H9 (cell line): ENCODE measurements around the gene ZFP42. TPM values are rescaled to one million over a fixed set of nuclear protein-coding genes. Genes with fewer than 3 reads are reported as not detected.

Source experiments
- DNase-seq: peaks from one replicate; pipeline ENCODE4 v3.0.0-alpha.2; 2017
- H2AFZ ChIP-seq: one replicate; pipeline ENCODE4 v1.6.1; 2013; ENCODE audit warnings: mild to moderate bottlenecking, low read length, control low read depth, moderate library complexity
- H2AK5ac ChIP-seq: 2 replicates; pipeline ENCODE4 v1.6.1; 2013; ENCODE audit warnings: low read length, control low read depth, mixed read lengths; ENCODE audit not compliant: insufficient read length
- H2BK120ac ChIP-seq: one replicate; pipeline ENCODE4 v1.6.1; 2013; ENCODE audit warnings: low read depth, mild to moderate bottlenecking, low read length, control low read depth, inconsistent platforms; ENCODE audit not compliant: poor library complexity, severe bottlenecking
- H2BK12ac ChIP-seq: 2 replicates; pipeline ENCODE4 v1.6.1; 2013; ENCODE audit warnings: low read length, control low read depth, mixed read lengths, low read depth; ENCODE audit not compliant: insufficient read length
- H2BK15ac ChIP-seq: 2 replicates; pipeline ENCODE4 v1.6.1; 2013; ENCODE audit warnings: low read depth, low read length, control low read depth
- H2BK20ac ChIP-seq: one replicate; pipeline ENCODE4 v1.6.1; 2013; ENCODE audit warnings: low read depth, mild to moderate bottlenecking, low read length, control low read depth, inconsistent platforms; ENCODE audit not compliant: poor library complexity, severe bottlenecking
- H2BK5ac ChIP-seq: 2 replicates; pipeline ENCODE4 v1.6.1; 2013; ENCODE audit warnings: low read length, control low read depth, mixed read lengths; ENCODE audit not compliant: insufficient read length
- H3K14ac ChIP-seq: 2 replicates; pipeline ENCODE4 v1.6.1; 2013; ENCODE audit warnings: low read length, control low read depth; ENCODE audit not compliant: insufficient read depth
- H3K18ac ChIP-seq: 2 replicates; pipeline ENCODE4 v1.6.1; 2013; ENCODE audit warnings: low read depth, mild to moderate bottlenecking, mixed read lengths, low read length, control low read depth; ENCODE audit not compliant: insufficient read length
- H3K23ac ChIP-seq: 2 replicates; pipeline ENCODE4 v1.6.1; 2013; ENCODE audit warnings: low read length, control low read depth, mixed read lengths, low read depth; ENCODE audit not compliant: insufficient read length
- H3K23me2 ChIP-seq: 2 replicates; pipeline ENCODE4 v1.6.1; 2013; ENCODE audit warnings: low read depth, mild to moderate bottlenecking, mixed read lengths, low read length, control low read depth; ENCODE audit not compliant: insufficient read length, poor library complexity, severe bottlenecking
- H3K27ac ChIP-seq: 2 replicates; pipeline ENCODE4 v1.5.1; 2013; ENCODE audit warnings: low read length, control low read depth, mixed read lengths, low read depth; ENCODE audit not compliant: insufficient read length
- H3K27me3 ChIP-seq: 2 replicates; pipeline ENCODE4 v1.6.1; 2013; ENCODE audit warnings: low read length, control low read depth, inconsistent platforms; ENCODE audit not compliant: insufficient read depth
- H3K4ac ChIP-seq: 2 replicates; pipeline ENCODE4 v1.6.1; 2013; ENCODE audit warnings: low read depth, mild to moderate bottlenecking, control low read depth, inconsistent platforms, low read length, moderate library complexity
- H3K4me1 ChIP-seq: 2 replicates; pipeline ENCODE4 v1.6.1; 2013; ENCODE audit warnings: low read length, control low read depth, inconsistent platforms; ENCODE audit not compliant: insufficient read depth
- H3K4me2 ChIP-seq: 2 replicates; pipeline ENCODE4 v1.6.1; 2013; ENCODE audit warnings: low read length, control low read depth, mixed read lengths; ENCODE audit not compliant: insufficient read length, insufficient read depth
- H3K56ac ChIP-seq: 2 replicates; pipeline ENCODE4 v1.6.1; 2013; ENCODE audit warnings: low read depth, mild to moderate bottlenecking, mixed read lengths, low read length, control low read depth; ENCODE audit not compliant: insufficient read length
- H3K79me1 ChIP-seq: 2 replicates; pipeline ENCODE4 v1.6.1; 2013; ENCODE audit warnings: low read depth, mild to moderate bottlenecking, moderate library complexity, low read length, control low read depth, inconsistent platforms; ENCODE audit not compliant: insufficient read depth, poor library complexity, severe bottlenecking
- H3K79me2 ChIP-seq: 2 replicates; pipeline ENCODE4 v1.6.1; 2013; ENCODE audit warnings: low read length, control low read depth, inconsistent platforms; ENCODE audit not compliant: insufficient read depth
- H3K9ac ChIP-seq: 2 replicates; pipeline ENCODE4 v1.6.1; 2013; ENCODE audit warnings: low read length, control low read depth, mixed read lengths; ENCODE audit not compliant: insufficient read length; ENCODE audit errors: extremely low read depth
- H3K9me3 ChIP-seq: one replicate; pipeline ENCODE4 v1.6.1; 2013; ENCODE audit warnings: low read depth, low read length, inconsistent platforms; ENCODE audit not compliant: control insufficient read depth
- H3T11ph ChIP-seq: one replicate; pipeline ENCODE4 v1.6.1; 2013; ENCODE audit warnings: mild to moderate bottlenecking, low read length, control low read depth, inconsistent platforms
- H4K20me1 ChIP-seq: one replicate; pipeline ENCODE4 v1.6.1; 2013; ENCODE audit not compliant: control insufficient read depth, insufficient read length, insufficient read depth
- H4K5ac ChIP-seq: 2 replicates; pipeline ENCODE4 v1.6.1; 2013; ENCODE audit warnings: low read depth, mild to moderate bottlenecking, mixed read lengths, low read length, control low read depth; ENCODE audit not compliant: insufficient read length
- H4K8ac ChIP-seq: replicated peaks from 2 replicates; pipeline ENCODE4 v1.6.1; 2013; ENCODE audit warnings: low read length, control low read depth, mixed read lengths, low read depth; ENCODE audit not compliant: insufficient read length
- H4K91ac ChIP-seq: 2 replicates; pipeline ENCODE4 v1.6.1; 2013; ENCODE audit warnings: low read depth, mild to moderate bottlenecking, moderate library complexity, mixed read lengths, low read length, control low read depth; ENCODE audit not compliant: insufficient read length
- H3K27ac Mint-ChIP-seq, 3 experiments: 2 replicates in 2 of 3; 3 replicates in 1 of 3; pipeline ENCODE4 v1.8.0; 2020 to 2021; ENCODE audit warnings: mixed read lengths in 3 of 3, mild to moderate bottlenecking in 1 of 3, moderate library complexity in 1 of 3
- H3K27me3 Mint-ChIP-seq: 2 replicates; pipeline ENCODE4 v1.8.0; 2021; ENCODE audit warnings: low read depth, mild to moderate bottlenecking, moderate library complexity, mixed read lengths
- H3K36me3 Mint-ChIP-seq, 3 experiments: 2 replicates in 2 of 3; 3 replicates in 1 of 3; pipeline ENCODE4 v1.8.0; 2020 to 2021; ENCODE audit warnings: low read depth in 3 of 3, mixed read lengths in 3 of 3; ENCODE audit not compliant: insufficient read depth in 1 of 3
- H3K4me1 Mint-ChIP-seq, 2 experiments: 2 replicates each; pipeline ENCODE4 v1.8.0; 2020; ENCODE audit warnings: mixed read lengths in 2 of 2
- H3K4me3 Mint-ChIP-seq, 2 experiments: 2 replicates in 1 of 2; 3 replicates in 1 of 2; pipeline ENCODE4 v1.8.0; 2020 to 2021; ENCODE audit warnings: mild to moderate bottlenecking in 2 of 2, mixed read lengths in 2 of 2, moderate library complexity in 1 of 2
- H3K9me3 Mint-ChIP-seq, 2 experiments: 2 replicates in 1 of 2; 3 replicates in 1 of 2; pipeline ENCODE4 v1.8.0; 2020; ENCODE audit warnings: mild to moderate bottlenecking in 2 of 2, mixed read lengths in 2 of 2, moderate library complexity in 1 of 2
- CTCF ChIP-seq: fragments of 200-600 bp; sonication (generic); conservative IDR thresholded peaks from 3 replicates; pipeline ENCODE4 v1.8.0; 2021; ENCODE audit warnings: antibody characterized with exemption, mild to moderate bottlenecking
- WGBS: extraction: QIAGEN DNeasy Blood & Tissue Kit; methylation state at CpG from one replicate; pipeline ENCODE4 v1.1.7; 2013; ENCODE audit warnings: missing lambda C conversion rate, low lambda C conversion rate, mixed read lengths; ENCODE audit not compliant: insufficient read length; ENCODE audit errors: extremely low coverage; 5-methylcytosine and 5-hydroxymethylcytosine counted together
- total RNA-seq: library from RNA; stranded (reverse); gene quantifications from 2 replicates; pipeline ENCODE4 v1.2.1, GENCODE V29; 2021

The ZFP42 gene
- total RNA-seq, 1 experiment from 2014 or later: 193 TPM

DNA sequence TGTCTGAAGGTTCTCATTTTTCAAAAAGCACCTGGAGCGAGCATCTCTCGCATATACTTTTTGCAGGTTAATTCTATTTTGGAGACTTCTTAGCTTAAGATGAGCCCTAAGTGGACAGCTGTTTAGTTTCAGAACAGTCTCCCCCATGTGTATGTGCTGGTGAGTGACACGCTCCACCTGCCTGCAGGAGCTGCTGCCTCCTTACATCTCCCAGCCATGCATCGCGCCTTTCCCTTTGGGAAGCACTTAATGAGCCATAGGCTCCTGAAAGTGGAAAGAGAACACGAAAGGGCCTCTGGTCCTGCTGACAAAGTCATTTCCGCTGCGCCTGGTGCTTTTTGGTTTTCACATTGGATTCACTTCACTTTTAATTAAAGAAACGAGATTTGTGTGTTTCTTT, 57.7 kb downstream of the ZFP42 start:
- Histone ChIP-seq H2AFZ (no peak overlapping the region), H3K79me1 (no peaks in the 10 kb centered on the region), H4K91ac (no peak overlapping the region), H3K18ac (no peak overlapping the region), H3K9me3 (no peaks in the 10 kb centered on the region), H2BK12ac (no peak overlapping the region), H4K20me1 (no peaks in the 10 kb centered on the region), H3K23ac (no peak overlapping the region), H2BK20ac (no peak overlapping the region), H3K79me2 (no peaks in the 10 kb centered on the region), H3K56ac (no peak overlapping the region), H3K4me1 (no peaks in the 10 kb centered on the region), H2AK5ac (no peak overlapping the region), H2BK120ac (no peak overlapping the region), H4K5ac (no peak overlapping the region), H3K4ac (no peak overlapping the region), H2BK15ac (no peak overlapping the region), H3K14ac (no peak overlapping the region), H3K27me3 (no peaks in the 10 kb centered on the region), H2BK5ac (no peak overlapping the region), H4K8ac (no peak overlapping the region), H3K9ac (no peak overlapping the region), H3K4me2 (no peak overlapping the region), H3T11ph (no peak overlapping the region), H3K27ac (no peak overlapping the region), H3K23me2 (no peaks in the 10 kb centered on the region)
- Mint-ChIP-seq H3K4me1 (peaks cover 3 to 12% of the 10 kb centered on the region in 2 experiments; a peak in 1 of 4 replicates), H3K27ac (no peak overlapping the region), H3K9me3 (no peaks in the 10 kb centered on the region), H3K36me3 (no peaks in the 10 kb centered on the region), H3K4me3 (no peak overlapping the region), H3K27me3 (no peaks in the 10 kb centered on the region; the same call in 1 of the 2 replicates)
- DNase-seq: no peak
- no CpG with 5 or more reads among the region's 9 CpGs for WGBS
- TF ChIP-seq CTCF: peak; percentile 27; the same call in 2 of the 3 replicates

Other genes with a start within 250 kb of the ZFP42 start
- 102 and 107 TPM in 2 replicates for gene TRIML2, start 113.8 kb downstream of the ZFP42 start, total RNA-seq
- gene TRIML1, start 143.7 kb downstream of the ZFP42 start, total RNA-seq: not detected in 2 replicates